GM21367 (cell line): ENCODE results near the gene MBD4.
"Not testable (repeated sequence)": the region's sequence is repeated elsewhere in the genome, so short reads cannot be mapped to it uniquely, and the experiment has no call there.

Experiments used
- ATAC-seq: cut with Tn5 transposase; IDR thresholded peaks from one replicate; pipeline ENCODE4 v1.9.1; 2021; ENCODE audit not compliant: unreplicated experiment

The MBD4 gene

DNA sequence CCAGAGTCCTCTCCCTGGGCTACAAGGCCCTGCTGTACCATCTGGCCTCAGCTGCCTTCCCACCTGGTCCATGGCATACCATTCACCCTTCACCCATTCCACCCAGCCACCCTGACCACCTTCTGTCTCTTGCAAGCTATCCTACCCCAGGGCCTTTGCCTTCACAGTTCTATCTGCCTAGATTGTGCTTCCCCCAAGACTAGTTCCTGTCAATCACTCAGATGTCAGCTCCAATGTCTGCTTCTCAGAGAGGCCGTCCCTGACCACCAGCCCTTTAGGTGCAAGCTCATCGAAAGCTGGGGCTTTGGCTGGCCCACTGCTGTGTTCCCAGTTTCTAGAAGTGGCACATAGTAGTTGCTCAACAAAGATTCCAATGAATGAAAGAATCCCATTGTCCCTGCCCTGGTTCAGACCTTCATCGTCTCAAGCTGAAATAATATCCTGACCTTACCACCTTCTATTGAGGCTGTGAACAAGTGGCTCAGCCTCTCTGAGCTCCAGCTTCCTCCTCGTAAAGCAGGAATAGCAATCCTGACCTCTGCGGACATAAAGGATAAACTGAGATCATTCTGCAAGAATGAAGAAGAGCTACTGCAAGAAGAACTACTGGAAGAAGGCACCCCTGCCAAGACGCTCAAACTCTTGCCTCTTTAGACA is 27.1 kb downstream of the MBD4 start:
- no peak for ATAC-seq

DNA sequence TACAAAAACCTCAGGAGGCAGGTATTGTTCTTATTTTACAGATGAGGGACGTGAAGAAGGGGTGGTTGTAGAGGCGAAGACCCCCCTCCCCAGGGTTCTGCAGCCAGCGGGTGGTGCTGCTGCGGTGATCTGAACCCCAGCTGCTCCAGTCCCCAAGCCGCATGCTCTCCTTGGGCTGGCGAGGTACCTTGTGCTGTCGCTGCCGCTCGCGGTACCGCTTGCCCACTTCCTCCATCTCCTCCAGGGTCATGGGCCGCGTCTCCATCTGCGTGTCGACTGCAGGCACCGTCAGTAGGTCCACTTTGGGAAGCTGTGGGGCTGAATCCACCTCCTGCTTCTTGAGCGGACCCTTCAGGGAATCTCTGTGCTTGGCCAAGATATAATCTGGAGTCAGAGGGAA is 28.8 kb downstream of the MBD4 start:
- no peak for ATAC-seq

DNA sequence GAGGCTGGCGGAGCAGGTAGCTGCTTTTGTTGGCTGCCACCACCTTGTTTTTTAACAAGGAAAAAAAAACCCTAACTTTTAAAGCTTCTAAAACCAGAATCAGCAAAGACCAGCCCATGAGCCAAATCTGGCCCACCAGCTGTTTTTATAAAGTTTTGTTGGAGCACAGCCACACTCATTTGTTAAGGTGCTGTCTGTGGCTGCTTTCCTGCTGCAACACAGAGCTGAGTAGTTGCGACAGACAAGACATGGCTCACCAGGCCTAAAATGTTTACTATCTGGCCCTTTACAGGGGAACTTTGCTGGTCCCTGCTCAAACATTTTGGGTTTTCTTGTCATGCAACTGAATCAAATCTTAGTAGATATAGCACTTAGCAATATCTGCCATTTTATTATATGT is 30.2 kb downstream of the MBD4 start:
- no peak for ATAC-seq

DNA sequence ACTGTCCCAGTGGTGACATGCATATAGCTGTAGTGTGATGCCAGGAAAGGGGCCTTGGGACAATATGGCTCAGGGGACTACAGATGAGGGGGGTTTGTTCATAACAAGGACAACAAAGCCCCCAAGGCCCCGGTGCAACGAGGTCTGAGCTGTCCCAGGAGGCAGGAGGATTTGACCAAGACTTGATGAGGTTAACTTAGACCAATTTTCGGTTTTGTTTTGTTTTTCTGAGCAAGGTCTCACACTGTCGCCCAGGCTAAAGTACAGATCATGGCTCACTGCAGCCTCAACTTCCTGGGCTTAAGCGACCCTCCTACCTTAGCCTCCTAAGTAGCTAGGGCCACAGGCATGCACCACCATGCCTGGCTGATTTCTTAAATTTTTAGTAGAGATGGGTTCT is 35.1 kb downstream of the MBD4 start:
- no peak for ATAC-seq

DNA sequence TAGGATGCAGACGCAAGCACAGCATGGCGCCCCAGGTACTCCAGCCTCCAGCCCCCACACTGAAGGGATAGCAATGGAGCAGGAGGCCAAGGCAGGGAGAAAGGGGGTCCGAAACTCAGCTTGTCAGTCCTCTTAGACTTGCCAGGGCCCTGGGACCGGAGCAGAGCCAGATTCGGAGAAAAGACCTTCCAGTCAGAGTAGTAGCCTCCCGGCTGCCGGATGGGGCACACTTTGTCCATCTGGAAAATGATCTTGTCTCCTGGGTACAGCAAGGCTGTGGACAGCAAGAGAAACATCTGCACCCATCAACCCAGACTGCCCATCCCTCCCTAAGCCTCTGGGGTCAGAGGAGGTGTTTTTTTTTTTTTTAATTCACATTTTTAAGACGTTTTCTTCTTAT is 35.6 kb downstream of the MBD4 start:
- ATAC-seq = no peak

DNA sequence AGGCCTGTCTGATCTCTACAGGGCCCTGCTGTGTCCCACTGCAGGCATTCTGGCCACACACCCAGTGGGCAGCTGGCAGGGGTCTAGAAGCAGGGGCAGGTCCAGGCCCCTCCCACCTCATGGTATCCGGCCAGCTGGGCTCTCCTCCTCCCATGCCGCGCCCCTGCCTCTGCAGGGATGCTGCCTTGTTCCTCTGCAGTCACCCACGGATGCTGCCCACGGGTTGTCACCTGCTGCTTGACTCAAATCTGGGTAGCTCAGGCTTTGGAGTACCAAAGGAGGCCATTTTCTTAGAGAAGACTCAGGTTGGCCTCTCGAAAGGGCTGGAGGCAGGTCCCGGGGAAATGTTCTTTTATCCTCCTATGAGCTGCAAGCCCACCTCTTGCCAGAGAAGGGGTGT is 36.3 kb downstream of the MBD4 start:
- ATAC-seq = no peak

DNA sequence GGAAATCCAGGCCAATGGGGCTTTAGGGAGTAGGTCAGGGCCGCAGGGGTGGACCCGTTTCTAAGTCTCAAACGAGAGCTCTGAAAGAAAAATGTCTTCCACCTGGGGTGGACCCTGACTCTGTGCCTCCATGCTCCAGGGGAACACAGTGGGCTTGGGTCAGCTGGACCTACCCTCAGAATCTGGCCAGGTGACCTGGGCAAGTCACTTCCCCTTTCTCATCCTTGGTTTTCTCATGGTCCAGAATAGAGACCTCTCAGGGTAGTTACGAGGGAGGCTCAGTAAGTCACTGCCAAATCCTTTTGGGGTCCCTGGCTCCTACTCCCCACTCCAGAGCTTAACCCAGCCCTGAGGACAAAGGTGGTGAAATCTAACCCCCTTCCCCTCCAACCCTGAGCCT is 37.1 kb downstream of the MBD4 start:
- ATAC-seq = no peak

DNA sequence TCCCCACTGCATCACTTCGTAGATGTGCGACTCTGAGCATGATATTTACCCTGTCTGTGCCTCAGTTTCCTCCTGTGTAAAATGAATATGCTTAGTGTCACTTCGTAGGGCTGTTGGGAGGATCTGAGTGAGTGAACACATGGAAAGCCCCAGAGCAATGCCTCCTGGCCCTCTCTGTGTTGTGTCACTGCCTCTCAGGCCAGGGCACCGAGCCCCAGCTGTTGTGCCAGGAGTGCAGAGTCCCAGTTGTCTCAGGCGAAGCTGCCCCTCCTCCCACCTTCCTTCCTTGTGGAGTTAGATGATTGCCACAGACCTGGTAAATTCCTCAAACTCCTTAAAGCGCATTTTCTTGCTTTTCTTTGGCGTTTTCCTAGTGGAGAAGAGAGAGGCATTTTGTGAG is 37.5 kb downstream of the MBD4 start:
- ATAC-seq = no peak

DNA sequence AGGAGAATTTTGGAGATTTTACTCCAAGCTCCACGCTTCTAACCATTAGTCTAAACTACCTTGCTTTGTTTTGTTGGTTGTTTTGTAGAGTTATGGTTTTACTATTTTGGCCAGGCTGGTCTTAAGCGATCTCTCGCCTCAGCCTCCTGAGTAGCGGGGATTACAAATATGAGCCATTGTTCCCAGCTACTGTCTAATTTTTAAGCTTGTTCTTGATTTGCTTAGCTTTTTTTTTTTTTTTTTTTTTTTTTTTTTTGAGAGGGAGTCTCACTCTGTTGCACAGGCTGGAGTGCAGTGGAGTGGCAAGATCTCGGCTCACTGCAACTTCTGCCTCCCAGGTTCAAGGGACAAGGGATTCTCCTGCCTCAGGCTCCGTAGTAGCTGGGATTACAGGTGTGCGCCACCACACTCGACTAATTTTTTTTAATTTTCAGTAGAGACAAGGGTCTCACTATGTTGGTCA is 39.8 kb downstream of the MBD4 start:
- peak; percentile 24 for ATAC-seq

DNA sequence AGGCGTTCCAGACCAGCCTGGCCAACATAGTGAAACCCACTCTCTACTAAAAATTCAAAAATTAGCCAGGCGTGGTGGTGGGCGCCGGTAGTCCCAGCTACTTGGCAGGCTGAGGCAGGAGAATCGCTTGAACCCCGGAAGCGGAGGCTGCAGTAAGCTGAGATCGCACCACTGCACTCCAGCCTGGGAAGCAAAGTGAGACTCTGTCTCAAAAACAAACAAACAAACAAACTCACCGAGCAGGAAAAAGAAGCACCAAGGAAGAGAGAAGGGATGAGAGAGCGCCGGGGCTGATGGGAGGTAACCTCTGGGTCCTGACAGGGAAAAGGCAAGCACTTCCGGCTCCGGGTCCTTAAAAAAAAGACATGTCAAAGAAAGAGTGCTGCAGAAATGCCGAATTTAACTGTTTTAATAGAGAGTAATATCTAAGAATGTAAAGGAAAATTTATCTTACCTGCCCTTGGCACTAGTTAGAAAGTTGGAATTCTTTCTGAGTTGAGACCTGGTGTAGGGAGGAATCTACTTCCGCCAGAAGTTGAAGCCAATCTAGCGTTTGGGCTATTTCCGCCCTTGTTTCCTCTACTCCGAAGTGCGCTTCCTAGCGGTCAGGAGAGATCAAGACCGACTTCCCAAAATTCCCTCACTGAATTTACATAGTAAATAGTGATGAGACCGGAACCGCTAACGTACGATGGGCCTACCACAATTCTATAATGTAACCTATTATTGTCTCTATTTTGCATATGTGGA is 40.4 kb downstream of the MBD4 start:
- ATAC-seq = peak; percentile 88

DNA sequence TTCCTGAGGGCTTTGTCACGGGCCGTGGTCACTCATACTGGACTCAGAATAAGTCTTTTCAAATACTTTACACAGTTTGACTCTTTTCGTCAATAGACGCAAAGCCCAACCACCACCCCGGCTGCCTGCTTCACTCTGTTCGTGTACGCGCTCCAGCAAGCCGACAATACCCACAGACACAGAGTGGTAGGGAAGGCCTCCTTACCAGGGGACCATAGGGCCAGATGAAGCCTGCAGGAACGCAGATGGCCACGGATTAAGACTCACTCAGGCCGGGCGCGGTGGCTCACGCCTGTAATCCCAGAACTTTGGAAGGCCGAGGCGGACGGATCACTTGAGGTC is 41.0 kb downstream of the MBD4 start:
- ATAC-seq = no peak

DNA sequence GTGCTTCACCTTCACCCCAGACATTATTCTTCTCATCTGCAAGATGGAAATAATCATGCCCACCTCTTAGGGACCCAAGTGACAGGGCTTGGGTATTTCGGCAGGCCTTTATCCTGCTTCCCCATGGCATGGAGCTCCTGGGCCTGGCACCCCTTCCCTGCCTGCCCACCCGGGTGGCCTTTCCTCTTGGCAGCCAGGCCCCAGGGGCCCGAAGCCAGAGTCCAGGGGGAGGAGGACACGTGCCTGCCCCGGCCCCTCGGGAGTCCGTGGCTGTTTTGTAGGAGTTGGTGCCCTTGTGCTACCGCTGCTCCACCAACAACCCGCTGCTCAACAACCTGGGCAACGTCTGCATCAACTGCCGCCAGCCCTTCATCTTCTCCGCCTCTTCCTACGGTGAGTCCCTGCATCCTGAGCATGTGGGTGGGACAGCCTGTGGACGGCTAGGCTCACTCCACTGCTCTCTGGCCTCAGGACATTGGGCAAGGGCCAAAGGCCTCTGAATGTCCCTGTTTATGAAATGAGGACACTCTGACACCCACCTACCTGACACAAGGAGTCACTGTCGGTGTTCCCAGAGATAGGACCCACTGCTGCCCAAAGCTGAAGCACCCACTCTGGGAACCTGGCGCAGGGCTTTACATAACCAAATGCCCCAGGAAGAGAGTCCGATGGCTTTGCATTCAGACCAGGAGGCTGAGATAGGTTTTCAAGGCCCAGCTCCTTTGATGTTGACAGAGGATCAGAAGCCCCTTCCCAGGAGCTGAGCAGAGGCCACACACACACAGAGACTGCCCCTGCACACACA is 45.8 kb downstream of the MBD4 start:
- ATAC-seq = not testable (repeated sequence)

DNA sequence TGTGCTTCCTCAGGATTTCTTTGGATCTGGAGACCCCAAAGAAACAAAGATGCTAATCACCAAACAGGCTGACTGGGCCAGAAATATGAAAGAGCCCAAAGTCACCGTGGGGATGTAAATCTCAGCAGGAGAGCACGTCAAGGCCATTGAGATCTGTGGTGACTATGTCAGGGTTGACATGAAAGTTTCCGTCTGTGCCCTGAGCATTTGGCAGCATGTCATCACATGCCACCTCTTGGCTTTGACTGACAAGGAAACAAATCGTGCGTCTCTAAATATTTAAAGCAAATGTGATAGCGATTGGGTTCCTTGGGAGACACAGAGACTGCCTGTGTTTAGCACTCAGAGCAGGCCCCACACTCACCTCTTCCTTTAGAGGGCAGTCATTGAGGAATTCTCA is 46.5 kb downstream of the MBD4 start:
- no peak for ATAC-seq

DNA sequence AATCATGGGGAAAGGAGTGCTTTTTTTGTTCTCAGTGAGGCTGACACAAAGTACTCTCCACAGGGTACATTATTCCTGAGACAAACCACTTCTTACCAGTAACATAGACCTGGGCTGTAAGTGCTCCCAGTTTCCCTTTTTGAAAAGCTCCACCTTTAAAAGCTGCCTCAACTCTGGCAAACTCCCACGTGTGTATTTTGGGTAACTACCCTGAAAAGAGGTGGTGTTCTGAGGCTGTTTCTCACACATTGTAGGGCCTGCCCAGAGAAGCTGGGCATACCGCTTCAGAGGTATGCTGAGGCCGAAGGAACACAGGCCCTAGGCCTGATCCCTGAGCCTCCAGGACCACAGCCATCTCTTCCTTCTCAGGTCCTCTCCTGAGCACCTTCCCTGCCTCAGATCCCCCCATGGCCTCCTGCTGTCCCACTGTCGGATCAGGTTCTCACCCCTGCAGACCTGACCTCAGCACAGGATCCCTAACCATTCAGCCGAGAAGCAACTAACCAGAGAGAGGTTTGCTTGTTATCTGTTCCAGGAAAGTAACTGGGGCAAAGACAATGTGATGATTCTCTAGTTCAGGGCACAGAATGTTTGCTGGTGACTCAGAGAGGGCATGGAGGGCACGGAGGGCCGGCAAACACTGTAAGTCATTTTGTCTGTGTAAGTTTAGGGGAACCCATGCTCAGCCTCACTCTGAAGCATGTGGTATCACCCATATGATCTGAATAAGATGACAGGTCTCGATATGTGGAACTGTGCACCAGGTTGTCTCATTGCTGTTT is 47.5 kb downstream of the MBD4 start:
- not testable (repeated sequence) for ATAC-seq

DNA sequence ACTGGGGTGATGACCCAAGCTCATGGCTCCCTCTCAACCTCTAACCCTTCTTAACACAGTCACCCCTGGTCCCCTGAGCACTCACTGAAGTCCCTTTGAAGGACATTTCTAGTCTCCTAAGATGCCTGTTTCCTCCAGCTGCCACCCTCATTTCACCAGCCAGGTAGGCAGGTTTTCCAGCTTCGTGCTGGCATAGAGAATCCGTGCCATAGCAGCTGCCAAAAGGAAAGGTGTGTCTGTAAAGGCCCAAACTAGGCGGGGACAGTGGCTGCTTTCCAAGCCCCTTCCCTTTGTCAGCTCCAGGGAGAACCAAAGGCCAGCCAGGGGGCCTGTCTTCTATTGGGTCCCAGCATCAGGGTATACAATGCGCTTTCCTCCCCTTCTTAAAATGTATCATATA is 48.2 kb downstream of the MBD4 start:
- not testable (repeated sequence) for ATAC-seq

DNA sequence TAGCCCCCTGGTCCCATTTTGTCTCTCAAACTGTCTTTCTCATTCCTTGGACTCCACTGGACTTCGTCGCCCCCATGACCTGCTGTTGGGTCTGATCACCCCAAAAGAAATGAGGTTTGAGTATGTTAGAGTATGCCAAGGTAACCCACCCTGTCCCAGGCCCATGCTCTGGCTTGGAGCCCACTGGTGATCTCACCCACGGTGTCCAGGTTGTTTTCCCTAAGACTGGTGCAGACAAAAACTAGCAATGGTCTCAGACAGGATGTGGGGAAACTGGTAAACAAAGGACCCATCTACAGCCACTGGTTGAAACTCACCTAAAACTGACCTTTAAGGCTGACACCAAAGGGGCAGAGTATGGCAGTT is 50.2 kb downstream of the MBD4 start:
- ATAC-seq = no peak

DNA sequence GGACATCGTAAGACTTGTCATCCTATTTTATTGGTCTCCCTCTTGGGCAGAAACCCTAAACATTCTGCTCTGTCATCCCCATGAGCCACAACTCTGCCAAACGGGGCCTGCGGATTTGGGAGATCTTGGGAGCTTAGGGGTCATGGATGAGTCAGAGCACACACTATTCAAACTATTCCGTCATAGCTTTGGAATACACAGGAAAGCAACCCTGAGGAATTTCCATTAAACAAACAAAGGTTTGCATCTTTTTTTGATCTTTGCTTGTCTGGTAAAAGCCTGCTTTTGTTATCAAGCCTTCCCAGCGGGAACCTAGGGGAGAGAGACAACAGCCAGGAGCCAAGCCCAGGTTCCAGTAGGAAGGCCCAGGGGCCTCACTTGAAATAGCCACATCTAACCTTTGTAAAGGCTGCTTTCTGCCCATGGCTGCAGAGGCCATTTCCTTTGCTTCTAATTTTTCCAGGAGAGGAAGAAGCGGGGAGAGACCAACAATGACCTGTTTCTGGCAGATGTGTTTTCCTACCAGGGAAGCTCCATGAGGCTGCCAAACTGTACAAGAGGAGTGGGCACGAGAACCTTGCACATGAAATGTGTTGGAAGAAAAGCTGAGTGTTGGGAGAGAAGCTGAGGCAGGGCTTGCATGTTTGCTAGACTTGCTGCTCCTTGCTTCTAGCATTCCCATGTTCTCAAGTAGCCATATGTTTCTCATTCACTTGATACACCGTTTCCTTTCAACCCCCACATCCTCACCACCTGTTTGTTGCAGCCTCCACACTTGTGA is 50.8 kb downstream of the MBD4 start:
- ATAC-seq = not testable (repeated sequence)

DNA sequence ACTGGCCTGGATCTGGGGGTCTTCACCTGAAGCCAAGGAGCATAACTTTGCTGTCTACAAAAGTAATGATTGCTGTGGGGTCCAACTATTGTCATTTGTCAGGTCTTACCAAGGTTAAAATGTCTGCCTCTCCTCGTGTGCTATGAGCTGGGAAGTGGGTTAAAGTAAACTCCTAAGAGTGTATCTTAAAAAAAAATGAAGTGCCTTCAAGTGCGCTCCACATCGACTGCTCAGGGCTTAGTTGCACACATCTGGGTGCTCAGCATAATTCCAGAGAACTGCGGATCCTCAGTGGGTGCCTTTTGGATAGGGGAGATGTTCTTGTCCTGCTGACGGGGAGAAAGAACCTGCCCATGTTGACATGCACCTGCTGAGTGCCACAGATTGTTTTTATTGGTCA is 52.3 kb downstream of the MBD4 start:
- no peak for ATAC-seq

DNA sequence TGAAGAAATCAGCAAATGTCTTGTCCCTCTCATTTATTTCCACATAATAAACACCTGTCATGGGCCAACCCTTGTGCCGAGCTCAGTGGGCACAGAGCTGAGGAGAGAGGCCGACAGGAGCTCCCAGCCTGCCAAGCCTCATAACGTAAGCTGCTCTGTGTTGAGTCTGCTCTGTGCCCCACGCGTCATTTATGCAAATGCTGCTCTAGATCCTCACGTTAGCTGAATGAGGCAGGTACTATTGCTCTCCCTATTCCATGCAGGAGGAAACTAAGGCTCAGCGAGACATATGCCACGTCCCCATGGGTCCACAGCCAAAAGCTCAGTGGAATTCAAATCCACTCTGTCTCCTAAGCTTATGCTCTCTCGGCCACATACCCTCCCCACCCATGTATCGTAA is 52.8 kb downstream of the MBD4 start:
- no peak for ATAC-seq

DNA sequence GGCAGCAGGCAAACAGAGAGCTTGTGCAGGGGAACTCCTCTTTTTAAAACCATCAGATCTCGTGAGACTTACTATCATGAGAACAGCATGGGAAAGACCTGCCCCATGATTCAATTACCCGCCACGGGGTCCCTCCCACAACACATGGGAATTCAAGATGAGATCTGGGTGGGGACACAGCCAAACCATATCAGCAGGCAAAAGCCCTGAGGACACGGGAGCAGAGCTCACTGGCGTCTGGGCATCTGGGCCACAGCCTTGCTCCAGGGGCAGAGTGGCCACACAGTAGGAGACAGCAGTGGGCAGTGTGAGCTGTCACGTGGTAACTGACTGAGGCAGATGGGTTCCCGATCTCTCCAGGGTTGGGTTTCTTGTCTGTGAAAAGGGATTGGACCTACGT is 54.2 kb downstream of the MBD4 start:
- ATAC-seq = not testable (repeated sequence)
